Aorta (tissue), 5 donors: ENCODE results near the gene TMPO. TPM values are rescaled to one million over a fixed set of nuclear protein-coding genes. Genes with fewer than 3 reads are reported as not detected.
"Not testable (repeated sequence)": the region's sequence is repeated elsewhere in the genome, so short reads cannot be mapped to it uniquely, and the experiment has no call there.

ENCODE experiments used
- ATAC-seq: fragments of 200-7000 bp; cut with Tn5 transposase; one replicate; pipeline ENCODE4 v1.9.1; 2022; ENCODE audit warnings: moderate library complexity; ENCODE audit not compliant: low FRiP score
- DNase-seq, 2 donors: peaks; one replicate each; pipeline ENCODE4 v3.0.0-alpha.2; 2020
- H3K27ac ChIP-seq, 2 donors: one replicate each; pipeline ENCODE4 v1.5.1; 2013; ENCODE audit warnings: low read length in 2 of 2, mild to moderate bottlenecking in 2 of 2, moderate library complexity in 2 of 2, control low read depth in 1 of 2, inconsistent platforms in 1 of 2, low read depth in 1 of 2
- H3K27me3 ChIP-seq, 2 donors: one replicate each; pipeline ENCODE4 v1.6.1; 2013; ENCODE audit warnings: control low read depth in 1 of 2, low read length in 1 of 2, mild to moderate bottlenecking in 1 of 2, moderate library complexity in 1 of 2; ENCODE audit not compliant: insufficient read depth in 2 of 2, control insufficient read depth in 1 of 2
- H3K36me3 ChIP-seq, 2 donors: one replicate each; pipeline ENCODE4 v1.6.1; 2013; ENCODE audit warnings: control low read depth in 1 of 2, low read length in 1 of 2, mild to moderate bottlenecking in 1 of 2; ENCODE audit not compliant: insufficient read depth in 2 of 2, control insufficient read depth in 1 of 2
- H3K4me1 ChIP-seq, 2 donors: one replicate each; pipeline ENCODE4 v1.6.1; 2013; ENCODE audit warnings: low read length in 2 of 2, control low read depth in 1 of 2, mild to moderate bottlenecking in 1 of 2, moderate library complexity in 1 of 2; ENCODE audit not compliant: insufficient read depth in 2 of 2, control insufficient read depth in 1 of 2
- H3K4me3 ChIP-seq, 2 donors: one replicate each; pipeline ENCODE4 v1.5.1; 2013; ENCODE audit warnings: low read length in 2 of 2, control low read depth in 1 of 2, mild to moderate bottlenecking in 1 of 2
- H3K9me3 ChIP-seq: one replicate; pipeline ENCODE4 v1.6.1; 2013; ENCODE audit warnings: mild to moderate bottlenecking, low read length; ENCODE audit not compliant: control insufficient read depth
- WGBS, 2 donors: extraction: QIAGEN DNeasy Blood & Tissue Kit; methylation state at CpG; one replicate each; pipeline ENCODE4 v1.1.7; 2013; 5-methylcytosine and 5-hydroxymethylcytosine counted together
- intact Hi-C, 2 donors: fragments of 100-400 bp; cut with DNase I; formaldehyde crosslinking; loops; one replicate each; pipeline versions ENCODE4 v1.14.2 to v1.15.0; 2022
- polyA plus RNA-seq, 2 donors: library from polyadenylated mRNA; stranded (reverse); fragments of 200-250 nt; gene quantifications; one replicate each; pipeline ENCODE4 v1.2.3, GENCODE V29; 2013
- total RNA-seq, 2 donors: library from RNA; stranded (reverse); fragmentation: NEBNext Ultra II Directional; extraction: Animal tissue kit (Norgen Biotek cat#: 25700); gene quantifications; one replicate each; pipeline ENCODE4 v1.2.1, GENCODE V29; 2021
- donor health status: healthy with polysubstance abuse.
- donor health status: Bipolar disorder and iron deficiency.
- donor health status: DM: no; HTN: no; CAD: no.
- donor health status: DM: no; HTN: no; CAD: no.
- donor health status: DM: yes; HTN: yes; CAD: no.

TMPO gene
- total and polyA plus RNA-seq, 4 donors = 15.2 to 48.3 (median 25.7) TPM

GRCh38 chr12:98503592-98504367 is 11.6 kb upstream of the TMPO start:
- ATAC-seq = peak; percentile 98

GRCh38 chr12:98504368-98504617 is 11.1 kb upstream of the TMPO start:
- Histone ChIP-seq H3K4me1 (no peaks in the 10 kb centered on the region), H3K36me3 (no peaks in the 10 kb centered on the region), H3K27me3 (no peaks in the 10 kb centered on the region), H3K4me3 (peak overlapping the region; percentile 36 to 73), H3K27ac (no peak overlapping the region), H3K9me3 (no peaks in the 10 kb centered on the region)
- ATAC-seq = no peak
- WGBS, 2 donors = 22% methylated on average over 3 of the region's 3 CpGs
- DNase-seq = no peak
- intact Hi-C loops = loop anchor here (5.0 kb wide), 2 partner anchors 82 to 87 kb away; no protein-coding TSS in a partner anchor

More at GRCh38 chr12:98503592-98504367, 11.6 kb upstream of the TMPO start:
- Histone ChIP-seq H3K27ac (peak overlapping the region; percentile 71 to 90), H3K9me3 (no peaks in the 10 kb centered on the region), H3K27me3 (no peaks in the 10 kb centered on the region), H3K4me1 (no peaks in the 10 kb centered on the region), H3K4me3 (peak overlapping the region; percentile 51 to 73), H3K36me3 (no peaks in the 10 kb centered on the region)
- WGBS, 2 donors = 0% methylated on average over 43 of the region's 43 CpGs
- peak; percentile 97 to 98 for DNase-seq
- intact Hi-C loops = loop anchor here (1.0 to 5.0 kb wide), 3 partner anchors 12 to 86 kb away; partner anchors contain the start of gene TMPO (in 1 of the 2)

GRCh38 chr12:98509063-98509462 is 6.3 kb upstream of the TMPO start:
- WGBS, 2 donors = 73 to 81% methylated on average over 2 of the region's 2 CpGs
- H3K4me3 ChIP-seq = no peak overlapping the region
- H3K36me3 ChIP-seq = no peaks in the 10 kb centered on the region
- no peak overlapping the region for H3K27ac ChIP-seq
- H3K9me3 ChIP-seq = no peaks in the 10 kb centered on the region
- intact Hi-C loops = no loop called here
- H3K27me3 ChIP-seq = no peaks in the 10 kb centered on the region
- DNase-seq = no peak
- peaks cover 0 to 2% of the 10 kb centered on the region in 2 donors for H3K4me1 ChIP-seq
- ATAC-seq = no peak

GRCh38 chr12:98511806-98512205 is 3.6 kb upstream of the TMPO start:
- H3K36me3 ChIP-seq, H3K4me3 ChIP-seq, ATAC-seq, H3K9me3 ChIP-seq, H3K27me3 ChIP-seq, H3K4me1 ChIP-seq, DNase-seq, H3K27ac ChIP-seq, intact Hi-C loops: not testable (repeated sequence)
- WGBS, 2 donors = 90 to 93% methylated on average over 5 of the region's 5 CpGs

- Histone ChIP-seq H3K27me3 (no peaks in the 10 kb centered on the region), H3K27ac (peak overlapping the region in 1 of 2 donors; percentile 10), H3K4me1 (peaks cover 0 to 2% of the 10 kb centered on the region in 2 donors), H3K9me3 (no peaks in the 10 kb centered on the region), H3K4me3 (no peak overlapping the region), H3K36me3 (no peaks in the 10 kb centered on the region)
- ATAC-seq = no peak
- intact Hi-C loops = no loop called here
- DNase-seq = no peak
- 62 to 78% methylated on average over 8 of the region's 8 CpGs for WGBS, 2 donors
Observed at GRCh38 chr12:98513379-98514322, 1.7 kb upstream of the TMPO start.

- 0% methylated on average over 10 to 11 of the region's 11 CpGs for WGBS, 2 donors
- H3K36me3 ChIP-seq = no peaks in the 10 kb centered on the region
- H3K4me1 ChIP-seq = peaks cover 0 to 2% of the 10 kb centered on the region in 2 donors
- peak overlapping the region; percentile 36 to 91 for H3K27ac ChIP-seq
- peak overlapping the region; percentile 83 to 85 for H3K4me3 ChIP-seq
- H3K9me3 ChIP-seq = no peaks in the 10 kb centered on the region
- H3K27me3 ChIP-seq = no peaks in the 10 kb centered on the region
- ATAC-seq (peak; percentile 72), DNase-seq (no peak)
- intact Hi-C loops = loop anchor here (1.0 to 5.0 kb wide), 3 partner anchors 12 to 93 kb away; no protein-coding TSS in a partner anchor
Observed at GRCh38 chr12:98514982-98515286, 456 bp upstream of the TMPO start.

- Histone ChIP-seq H3K27me3 (no peaks in the 10 kb centered on the region), H3K9me3 (no peaks in the 10 kb centered on the region), H3K36me3 (no peaks in the 10 kb centered on the region), H3K4me1 (peaks cover 0 to 2% of the 10 kb centered on the region in 2 donors), H3K4me3 (peak overlapping the region; percentile 83 to 85), H3K27ac (peak overlapping the region in 1 of 2 donors; percentile 73)
- intact Hi-C loops = loop anchor here (1.0 to 5.0 kb wide), 3 partner anchors 25 to 94 kb away; no protein-coding TSS in a partner anchor
- peak; percentile 82 for DNase-seq
- ATAC-seq = peak; percentile 79
- 0 to 1% methylated on average over 57 to 64 of the region's 64 CpGs for WGBS, 2 donors
Observed at GRCh38 chr12:98516111-98516873, 902 bp downstream of the TMPO start.

GRCh38 chr12:98519257-98519907 is 4.0 kb downstream of the TMPO start:
- H3K9me3 ChIP-seq = no peaks in the 10 kb centered on the region
- no peaks in the 10 kb centered on the region for H3K4me1 ChIP-seq
- 82% methylated on average over 13 of the region's 13 CpGs for WGBS, 2 donors
- no peak overlapping the region for H3K27ac ChIP-seq
- ATAC-seq (no peak), DNase-seq (no peak)
- intact Hi-C loops = loop anchor here (5.0 kb wide), 2 partner anchors 92 to 97 kb away; no protein-coding TSS in a partner anchor
- no peak overlapping the region for H3K4me3 ChIP-seq
- H3K36me3 ChIP-seq = no peaks in the 10 kb centered on the region
- H3K27me3 ChIP-seq = no peaks in the 10 kb centered on the region
